ENCODE data around the gene CAMK2B. TPM values are rescaled to one million over a fixed set of nuclear protein-coding genes. Genes with fewer than 3 reads are reported as not detected.

Gene CAMK2B
- total RNA-seq, 2 donors from 2014 or later: 0.42 to 0.80 TPM

DNA sequence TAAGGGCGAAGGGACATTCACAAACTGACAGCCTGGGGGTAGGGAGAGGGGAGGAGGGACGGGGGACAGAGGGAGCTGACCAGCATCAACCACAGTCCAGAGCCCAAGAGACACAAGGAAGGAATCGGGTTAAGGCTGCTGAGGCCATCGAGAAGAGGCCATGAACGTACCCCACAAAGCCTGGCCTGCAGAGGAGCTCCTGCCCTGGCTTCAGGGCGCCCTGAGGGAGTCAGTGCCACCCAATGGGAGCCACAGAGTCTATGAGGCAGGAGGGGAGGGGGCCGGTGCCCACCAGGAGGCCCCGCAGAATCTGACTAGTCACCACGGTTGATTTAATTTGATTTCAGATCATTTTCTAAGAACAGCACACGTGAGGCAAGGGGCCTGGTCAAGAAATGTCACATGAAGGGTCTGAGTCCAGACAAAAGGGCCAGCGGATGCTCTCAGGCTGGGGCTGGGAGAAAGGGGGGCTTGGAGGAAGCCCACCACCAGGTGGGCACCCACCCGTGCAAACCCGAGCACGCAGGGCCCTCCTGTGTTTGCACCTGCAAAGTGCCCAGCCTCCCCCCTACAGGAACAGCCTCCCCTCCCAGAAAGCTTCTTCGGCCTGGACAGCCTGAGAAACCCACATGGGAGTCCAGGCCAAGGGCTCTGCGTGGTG lies 40.4 kb downstream of the CAMK2B start:
- Histone ChIP-seq H3K4me1 (no peaks in the 10 kb centered on the region), H3K27ac (no peak overlapping the region), H3K27me3 (no peaks in the 10 kb centered on the region), H3K9me3 (no peaks in the 10 kb centered on the region), H3K4me3 (no peak overlapping the region), H3K36me3 (no peaks in the 10 kb centered on the region), H3K9ac (ENCODE audit: low read depth in 2 of 2, low read length in 2 of 2) (no peak overlapping the region)
- DNase-seq: no peak
- intact Hi-C loops (cut with DNase I): no loop called here
- no peak for TF ChIP-seq CTCF (IDR thresholded peaks at IDR 0.05)

- Histone ChIP-seq H3K27me3 (no peaks in the 10 kb centered on the region), H3K36me3 (no peaks in the 10 kb centered on the region), H3K9ac (ENCODE audit: low read depth in 2 of 2, low read length in 2 of 2) (no peak overlapping the region), H3K4me1 (no peaks in the 10 kb centered on the region), H3K27ac (no peak overlapping the region), H3K4me3 (no peak overlapping the region), H3K9me3 (no peaks in the 10 kb centered on the region)
- TF ChIP-seq CTCF (IDR thresholded peaks at IDR 0.05): no peak
- intact Hi-C loops (cut with DNase I): no loop called here
- DNase-seq: no peak
These were observed 41.2 kb downstream of the CAMK2B start for GRCh38 chr7:44284216-44284615.

DNA sequence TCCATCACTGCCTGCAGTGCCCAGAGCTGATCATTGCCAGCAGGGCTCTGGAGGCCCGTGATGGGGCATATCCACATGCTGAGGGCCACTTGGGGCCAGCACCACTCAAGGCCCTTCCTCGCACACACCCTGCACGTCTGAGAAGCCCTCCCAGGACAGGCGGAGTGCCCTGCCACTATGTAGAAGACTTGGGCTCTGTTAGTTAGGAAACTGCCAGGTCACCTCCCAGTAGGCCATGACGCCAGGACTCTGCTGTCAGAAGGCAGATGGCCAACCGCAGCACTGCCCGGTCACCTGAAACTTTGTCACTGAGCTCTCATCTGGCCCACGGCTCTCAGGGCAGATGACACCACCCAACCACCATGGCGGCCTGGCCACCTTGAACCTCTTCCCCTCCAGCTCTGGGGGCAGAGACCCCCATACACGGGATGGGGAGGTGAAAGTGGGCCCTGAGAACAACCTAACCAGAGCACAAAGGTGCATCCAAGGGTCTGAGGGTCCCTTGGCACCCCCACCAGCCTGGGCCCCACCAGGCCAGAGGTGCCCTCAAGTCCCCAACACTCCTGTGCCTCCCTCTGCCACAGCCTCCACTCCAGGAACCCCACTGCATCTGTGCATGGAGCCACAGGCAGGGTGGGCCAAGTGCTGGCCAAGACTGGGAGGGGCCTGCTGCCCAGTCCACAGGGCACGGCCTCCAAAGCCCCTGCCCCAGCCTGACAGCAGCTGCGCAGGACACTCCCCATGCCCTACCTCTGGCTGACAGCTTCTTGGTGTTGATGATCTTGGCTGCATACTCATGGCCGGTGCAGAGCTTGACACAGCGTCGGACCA lies 41.8 kb downstream of the CAMK2B start:
- Histone ChIP-seq H3K9me3 (no peaks in the 10 kb centered on the region), H3K4me3 (no peak overlapping the region), H3K27me3 (no peaks in the 10 kb centered on the region), H3K4me1 (no peaks in the 10 kb centered on the region), H3K36me3 (no peaks in the 10 kb centered on the region), H3K27ac (no peak overlapping the region), H3K9ac (ENCODE audit: low read depth in 2 of 2, low read length in 2 of 2) (no peak overlapping the region)
- intact Hi-C loops (cut with DNase I): no loop called here
- no peak for TF ChIP-seq CTCF (IDR thresholded peaks at IDR 0.05)
- DNase-seq: no peak

DNA sequence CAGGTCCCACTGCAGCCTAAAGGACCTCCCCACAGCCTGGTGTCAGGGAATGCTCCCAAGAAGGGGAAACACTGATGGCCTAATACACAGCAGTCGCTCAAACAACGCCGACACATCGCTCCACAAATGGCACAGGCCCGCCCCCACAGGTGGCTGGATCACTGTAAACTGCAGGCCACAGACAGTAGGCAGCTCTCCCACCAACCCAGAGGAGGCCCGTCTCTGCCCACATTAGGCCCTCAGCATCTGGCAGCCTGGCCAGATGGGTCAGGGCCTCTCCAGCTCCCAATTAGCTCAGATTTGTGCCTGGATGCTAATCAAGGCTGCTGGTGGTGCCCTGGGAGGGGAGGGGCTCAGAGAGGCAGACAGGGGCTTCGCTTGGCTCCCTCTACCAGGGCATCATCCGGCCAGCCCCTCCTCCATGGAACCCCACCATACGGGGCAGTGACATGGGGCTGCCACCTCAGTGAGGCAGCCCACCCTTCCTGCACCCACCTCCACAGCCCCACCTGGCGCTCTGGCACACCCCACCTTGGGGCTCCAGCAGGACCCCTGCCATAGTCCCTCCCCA lies 42.7 kb downstream of the CAMK2B start:
- no peak overlapping the region for H3K9ac ChIP-seq (ENCODE audit: low read depth in 2 of 2, low read length in 2 of 2)

More for the DNA sequence above, 42.7 kb downstream of the CAMK2B start:
- DNase-seq: no peak
- no peak overlapping the region for H3K27ac ChIP-seq
- H3K36me3 ChIP-seq: no peaks in the 10 kb centered on the region
- H3K4me3 ChIP-seq: no peak overlapping the region
- intact Hi-C loops (cut with DNase I): no loop called here
- no peaks in the 10 kb centered on the region for H3K4me1 ChIP-seq
- no peak for TF ChIP-seq CTCF (IDR thresholded peaks at IDR 0.05)
- no peaks in the 10 kb centered on the region for H3K27me3 ChIP-seq
- no peaks in the 10 kb centered on the region for H3K9me3 ChIP-seq
